ENCODE data around the gene SYT7.
A peak's percentile ranks its signal among the peaks of the same experiment; 100 is the strongest.

SYT7 gene

DNA sequence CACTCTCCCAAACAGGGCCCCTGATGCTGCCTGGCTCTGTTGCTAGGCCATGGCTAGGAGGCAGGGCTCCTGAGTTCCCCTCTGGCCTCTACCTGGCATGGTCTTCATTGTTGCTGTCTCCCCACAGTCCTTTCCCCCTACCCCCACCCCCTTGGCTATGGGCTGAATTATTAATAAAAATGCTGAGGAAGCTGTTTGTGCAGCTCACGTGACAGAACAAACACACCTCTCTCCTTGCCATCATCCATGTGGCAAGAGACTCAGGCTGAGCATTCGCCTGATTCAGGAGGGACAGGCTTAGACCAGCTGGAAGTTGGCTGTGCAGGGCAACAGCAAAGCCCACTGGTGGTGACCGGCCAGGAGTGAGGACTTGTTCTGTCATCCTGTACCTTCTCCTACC, 4.2 kb upstream of the SYT7 start:
- no peak for DNase-seq (ENCODE audit: low spot score)

DNA sequence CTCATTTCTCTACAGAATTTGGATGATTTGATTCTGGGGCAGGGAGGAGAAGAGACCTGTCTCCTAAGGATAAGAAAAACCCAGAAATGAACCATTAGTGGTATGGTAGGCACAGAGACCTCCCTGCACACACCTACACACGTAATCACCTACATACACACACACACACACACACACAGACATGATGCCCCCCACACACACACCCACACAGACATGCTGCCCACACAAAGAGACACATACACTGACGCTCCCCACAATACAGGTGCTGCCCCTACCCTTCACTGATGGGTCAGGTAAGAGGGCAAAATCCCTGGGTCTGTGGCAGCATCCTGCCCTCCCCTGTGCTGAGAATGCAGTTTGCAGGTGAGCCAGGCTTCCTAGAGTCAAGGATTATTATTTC, 1.1 kb upstream of the SYT7 start:
- DNase-seq (ENCODE audit: low spot score) = no peak

DNA sequence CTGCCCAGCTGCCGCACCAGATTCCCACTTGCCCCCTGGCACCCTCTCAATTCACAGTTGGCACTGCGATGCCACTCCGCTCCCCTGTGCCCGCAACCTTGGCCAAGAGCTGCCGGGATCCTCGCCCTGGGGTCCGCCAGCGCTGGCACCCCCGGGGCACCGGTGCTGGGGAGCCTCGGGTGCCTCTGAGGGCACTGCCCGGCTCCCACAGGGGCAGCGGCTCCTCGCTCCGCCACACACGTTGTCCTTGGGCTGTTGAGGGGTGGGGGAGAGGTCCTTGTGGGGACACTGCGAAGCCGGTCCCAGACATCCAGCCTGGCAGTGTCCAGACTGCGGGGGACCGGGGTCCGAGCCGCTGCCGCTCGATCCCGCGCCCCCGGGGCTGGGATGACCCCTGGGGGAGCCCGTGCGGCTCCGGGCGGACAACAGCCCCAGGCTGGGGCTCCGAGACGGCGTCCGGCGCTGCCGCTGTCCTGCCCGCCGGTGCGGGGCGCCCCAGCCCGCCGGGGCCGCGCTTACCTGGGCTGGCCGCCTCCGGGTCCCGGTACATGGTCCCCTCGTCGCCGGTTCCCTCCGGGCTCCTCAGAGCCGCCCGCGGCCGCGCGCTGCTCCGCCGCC, 496 bp downstream of the SYT7 start:
- DNase-seq (ENCODE audit: low spot score) = no peak

DNA sequence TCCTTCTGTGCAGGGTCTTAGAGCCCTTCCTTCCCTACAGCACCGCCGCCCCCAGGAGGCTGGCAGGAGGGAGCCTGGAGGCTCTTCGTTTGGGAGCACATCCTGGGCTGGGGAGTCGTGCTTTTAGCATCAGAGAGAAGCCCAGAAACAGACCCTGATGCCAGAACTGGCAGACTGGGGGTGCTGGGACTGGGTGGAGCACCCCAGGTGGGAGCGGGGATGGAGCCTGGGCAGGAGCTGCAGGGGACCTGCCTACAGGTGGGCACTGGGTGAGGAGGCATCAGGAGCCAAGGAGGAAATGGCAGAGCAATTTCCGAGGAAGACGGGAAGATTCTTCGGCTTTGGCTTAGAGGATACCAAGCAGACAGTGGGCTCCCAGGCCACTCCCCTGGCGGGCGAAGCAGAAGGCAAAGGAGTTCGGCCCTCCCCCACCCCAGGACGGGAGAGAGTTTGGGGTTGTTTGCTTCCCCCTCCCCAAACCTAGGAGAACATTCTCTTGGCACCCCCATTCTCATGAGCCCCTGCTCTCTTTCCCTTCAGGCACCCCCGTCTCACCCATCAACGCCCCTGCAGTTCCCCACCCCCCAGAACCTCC, 1.1 kb downstream of the SYT7 start:
- DNase-seq (ENCODE audit: low spot score) = no peak

DNA sequence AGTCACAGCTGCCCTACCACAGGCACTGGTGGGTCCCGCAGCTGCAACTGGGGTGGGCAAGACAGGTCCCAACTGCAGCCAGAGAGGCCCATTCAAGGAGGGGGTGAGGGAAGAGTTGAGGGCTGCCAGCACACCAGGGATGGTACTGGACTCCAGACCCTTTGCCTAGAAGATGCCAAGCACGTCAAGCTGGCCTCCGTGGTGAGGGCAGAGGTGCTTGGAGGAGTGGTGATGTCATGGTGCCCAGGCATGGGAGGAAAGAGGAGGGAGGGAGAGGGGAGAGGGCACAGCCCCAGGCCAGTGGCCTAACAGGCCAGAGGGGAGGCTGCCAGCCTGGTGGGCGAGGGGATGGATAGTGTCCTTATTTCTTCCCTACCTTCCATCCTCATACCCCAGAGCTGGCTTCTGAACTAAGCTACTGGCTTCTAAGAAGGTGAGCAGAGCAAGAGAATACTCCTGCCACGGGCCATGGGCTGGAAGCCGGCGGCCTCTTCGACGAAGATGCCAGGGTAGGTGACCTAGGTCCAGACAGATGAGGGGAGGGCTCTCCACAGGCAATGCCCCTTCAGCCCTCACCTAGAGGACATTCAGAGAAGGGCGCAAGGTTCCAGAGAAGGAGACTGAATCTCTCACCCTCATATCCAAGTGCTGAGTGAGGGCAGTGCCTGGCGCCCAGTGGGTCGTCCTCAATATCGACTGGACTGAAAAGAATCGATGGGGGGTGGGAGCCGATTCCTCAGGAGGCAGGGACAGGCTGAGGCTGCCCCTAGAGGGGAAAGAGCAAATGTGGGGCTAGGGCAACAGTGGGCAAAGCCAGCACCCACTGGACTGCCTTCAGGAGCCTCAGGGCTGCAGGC, 1.8 kb downstream of the SYT7 start:
- no peak for DNase-seq (ENCODE audit: low spot score)

DNA sequence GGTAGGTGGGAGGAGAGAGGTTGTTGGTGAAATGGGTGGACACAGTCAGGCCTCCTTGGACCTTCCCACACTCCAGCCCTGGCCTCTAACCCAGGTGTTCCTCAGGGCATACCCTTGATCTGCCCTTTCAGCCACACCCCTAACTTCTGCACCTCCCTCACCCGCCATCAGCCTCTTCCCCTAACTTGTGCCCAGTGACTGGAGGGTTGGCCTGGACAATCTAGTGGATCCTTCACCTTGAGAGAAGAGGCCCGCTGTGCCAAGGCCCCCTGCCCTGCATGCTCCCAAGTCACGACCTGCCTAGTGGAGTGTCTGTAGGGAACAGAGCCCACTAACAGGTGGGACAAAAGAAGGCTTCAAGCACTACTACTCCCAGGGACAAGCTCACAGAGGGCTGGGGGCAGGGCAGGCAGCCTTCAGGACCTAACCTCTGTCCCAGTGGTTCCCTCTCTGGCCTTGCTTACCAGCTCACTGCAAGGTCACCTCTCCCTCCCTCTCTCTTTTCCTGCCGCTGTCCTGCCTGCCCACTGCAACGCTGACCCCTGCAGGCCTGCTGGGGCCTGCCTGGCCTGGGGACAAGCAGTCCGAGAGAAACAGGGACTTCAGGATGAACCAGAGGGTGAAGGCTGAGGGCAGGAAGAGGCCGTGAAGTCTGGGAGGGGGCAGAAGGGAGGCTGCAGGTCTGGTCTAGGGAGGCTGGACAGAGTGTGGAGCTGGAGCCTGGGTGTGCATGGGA, 3.3 kb downstream of the SYT7 start:
- peak; percentile 48 for DNase-seq (ENCODE audit: low spot score)

DNA sequence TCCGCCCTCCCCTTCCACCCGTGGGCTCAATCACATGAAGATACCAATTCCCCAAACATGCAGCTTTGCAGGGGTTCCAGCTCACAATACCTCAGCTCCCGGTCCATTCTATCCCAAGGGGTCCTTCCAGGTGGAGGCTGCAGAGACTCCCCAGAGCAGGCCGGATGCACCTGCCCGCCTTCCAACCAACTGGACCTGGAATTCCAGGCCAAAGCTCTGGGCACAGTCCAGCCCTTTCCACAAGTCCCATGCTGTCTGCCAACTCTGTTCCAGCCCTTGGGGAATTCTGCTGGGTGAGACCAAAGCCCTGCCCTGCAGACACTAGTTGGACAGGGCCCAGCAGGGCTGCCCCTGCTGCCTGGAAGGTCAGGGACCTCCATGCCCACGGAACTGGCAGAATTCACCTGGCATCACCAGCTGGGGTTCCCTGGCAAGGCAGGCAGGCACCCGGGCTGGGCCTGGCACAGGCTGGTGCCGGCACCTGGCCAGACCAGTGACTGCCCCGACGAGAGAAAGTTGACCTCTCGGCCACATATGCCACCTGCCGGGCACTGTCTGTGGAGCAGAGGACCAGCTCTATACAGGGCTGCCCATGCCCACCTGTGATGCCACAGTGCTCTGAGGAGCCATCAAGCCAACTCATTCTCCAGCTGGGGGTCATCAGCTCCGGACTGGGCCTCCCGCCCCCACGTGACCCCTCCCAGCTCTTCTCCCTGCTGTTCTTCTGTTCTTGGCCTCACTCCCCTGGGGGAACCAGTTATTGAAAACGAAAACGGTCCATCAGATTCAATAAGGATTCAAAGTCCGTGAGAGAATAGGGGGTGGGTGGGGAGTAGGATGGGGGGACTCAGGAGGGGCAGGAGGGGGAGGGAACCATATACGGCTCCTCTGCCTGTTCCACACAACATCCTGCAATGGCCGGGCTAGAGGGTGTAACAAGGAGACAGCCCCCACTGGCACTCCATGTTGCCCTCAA, 4.7 kb downstream of the SYT7 start:
- DNase-seq (ENCODE audit: low spot score) = no peak

DNA sequence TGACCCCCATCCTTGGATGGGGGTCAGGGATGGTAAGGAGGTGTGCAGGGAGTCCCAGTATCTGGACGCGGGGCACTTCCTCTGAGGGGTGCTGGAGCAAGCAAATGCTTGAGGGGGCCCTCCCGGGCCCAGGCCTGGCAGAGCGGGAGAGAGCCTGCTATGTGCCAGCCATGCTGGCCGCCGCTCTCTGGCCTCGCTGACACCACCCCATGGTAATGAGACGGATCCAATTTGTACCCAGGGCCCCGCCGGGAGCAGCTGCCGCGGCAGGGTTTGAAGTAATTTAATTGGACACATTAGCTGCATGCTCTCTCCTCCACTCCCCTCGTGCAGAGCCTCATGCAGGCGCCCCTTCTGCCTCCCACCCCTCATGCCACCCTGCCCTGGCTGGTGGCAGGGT, 6.3 kb downstream of the SYT7 start:
- DNase-seq (ENCODE audit: low spot score) = no peak

DNA sequence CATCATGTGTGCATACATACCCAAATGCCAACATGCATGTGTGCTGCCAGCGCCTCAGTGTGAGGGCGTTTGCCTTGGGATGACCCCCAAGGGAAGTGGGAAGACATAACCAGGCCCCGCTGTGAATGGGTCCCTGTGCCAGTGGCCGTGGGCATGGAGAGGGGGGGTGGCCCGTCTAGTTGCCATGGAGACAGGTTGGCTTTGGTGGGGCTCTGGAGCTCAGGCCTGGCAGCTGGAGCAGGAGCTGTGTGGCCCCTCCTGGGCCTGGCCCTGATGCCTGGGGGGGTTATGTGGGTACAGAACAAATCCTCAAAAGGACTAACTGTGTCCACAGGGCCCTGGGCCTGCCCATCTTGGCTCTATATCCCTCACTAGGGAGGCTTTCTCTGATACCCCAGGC, 8.0 kb downstream of the SYT7 start:
- DNase-seq (ENCODE audit: low spot score) = no peak

DNA sequence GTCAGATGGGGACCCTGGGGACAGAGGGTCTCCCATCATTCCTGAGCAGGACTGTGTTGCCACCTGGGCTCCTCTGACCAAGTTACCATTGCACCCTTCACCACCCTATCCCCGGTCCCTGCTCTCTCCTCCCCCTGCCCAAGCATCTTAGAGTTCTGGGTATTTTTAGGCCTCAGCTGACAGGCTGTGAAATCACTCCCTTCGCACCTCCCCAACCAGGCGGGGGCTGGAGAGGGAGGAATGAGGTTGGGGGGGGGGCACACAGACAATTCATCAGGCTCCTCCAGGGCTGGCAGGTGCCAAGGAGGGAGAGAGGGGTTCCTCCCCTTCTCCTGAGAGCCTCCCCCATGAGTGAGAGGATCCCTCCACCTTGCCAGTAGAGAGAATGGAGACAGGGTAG, 9.0 kb downstream of the SYT7 start:
- DNase-seq (ENCODE audit: low spot score) = no peak

DNA sequence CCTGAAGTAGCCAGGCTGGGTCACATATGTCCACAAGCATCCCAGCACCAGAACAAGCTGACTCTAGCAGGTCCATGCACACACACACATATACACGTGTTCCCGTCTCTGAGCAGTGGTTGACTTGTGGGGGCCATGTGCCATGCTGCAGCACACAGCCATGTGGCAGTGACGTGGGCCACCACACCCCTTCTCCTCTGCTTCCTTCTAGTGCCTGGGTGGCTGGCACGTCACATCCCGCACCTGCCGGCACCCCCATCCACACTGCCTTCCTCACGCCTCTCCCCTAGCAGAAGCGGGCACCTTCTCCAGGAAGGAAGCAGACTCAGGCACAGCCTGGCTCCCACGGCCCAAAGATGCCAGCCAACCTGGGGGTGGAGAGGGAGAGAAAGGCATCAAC, 9.5 kb downstream of the SYT7 start:
- no peak for DNase-seq (ENCODE audit: low spot score)

DNA sequence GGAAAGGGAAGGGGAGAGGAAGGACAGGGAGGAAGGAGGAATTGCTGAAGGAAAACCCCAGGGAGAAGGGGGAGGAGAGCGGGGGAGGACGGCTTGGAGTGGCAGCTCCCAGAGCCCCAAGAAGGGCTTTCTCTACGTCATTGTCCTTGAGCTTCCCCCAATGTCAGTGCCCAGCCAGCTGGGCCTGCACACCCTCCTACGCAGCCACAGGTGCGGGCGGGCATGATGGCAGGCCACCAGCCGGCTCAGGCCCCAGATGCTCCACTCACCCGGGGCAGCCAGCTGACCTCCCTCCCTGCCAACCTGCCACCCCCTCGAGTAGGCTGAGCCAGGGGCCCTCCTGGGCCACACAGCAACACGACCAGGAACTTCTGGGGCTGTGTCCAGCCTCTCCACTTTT, 11.2 kb downstream of the SYT7 start:
- DNase-seq (ENCODE audit: low spot score) = no peak

DNA sequence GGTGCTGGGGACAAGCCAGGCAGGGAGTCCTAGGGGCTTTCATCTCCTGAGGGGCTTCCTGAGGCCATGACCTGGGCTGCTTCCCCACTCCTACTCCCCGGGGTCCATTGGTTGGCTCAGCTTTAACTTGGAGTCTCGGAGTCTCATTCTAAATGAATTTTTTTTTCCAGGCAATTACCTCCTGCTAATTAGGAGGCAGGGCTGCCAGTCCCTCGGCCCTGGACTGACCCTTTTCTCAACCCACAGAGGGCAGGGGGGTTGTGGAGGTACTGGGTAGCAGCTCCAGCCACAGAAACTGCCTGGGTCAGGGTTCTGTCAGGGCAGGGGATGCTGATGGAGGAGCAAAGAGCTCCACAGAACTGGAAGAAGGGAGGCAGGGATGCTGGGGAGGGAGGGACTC, 11.9 kb downstream of the SYT7 start:
- DNase-seq (ENCODE audit: low spot score) = no peak

DNA sequence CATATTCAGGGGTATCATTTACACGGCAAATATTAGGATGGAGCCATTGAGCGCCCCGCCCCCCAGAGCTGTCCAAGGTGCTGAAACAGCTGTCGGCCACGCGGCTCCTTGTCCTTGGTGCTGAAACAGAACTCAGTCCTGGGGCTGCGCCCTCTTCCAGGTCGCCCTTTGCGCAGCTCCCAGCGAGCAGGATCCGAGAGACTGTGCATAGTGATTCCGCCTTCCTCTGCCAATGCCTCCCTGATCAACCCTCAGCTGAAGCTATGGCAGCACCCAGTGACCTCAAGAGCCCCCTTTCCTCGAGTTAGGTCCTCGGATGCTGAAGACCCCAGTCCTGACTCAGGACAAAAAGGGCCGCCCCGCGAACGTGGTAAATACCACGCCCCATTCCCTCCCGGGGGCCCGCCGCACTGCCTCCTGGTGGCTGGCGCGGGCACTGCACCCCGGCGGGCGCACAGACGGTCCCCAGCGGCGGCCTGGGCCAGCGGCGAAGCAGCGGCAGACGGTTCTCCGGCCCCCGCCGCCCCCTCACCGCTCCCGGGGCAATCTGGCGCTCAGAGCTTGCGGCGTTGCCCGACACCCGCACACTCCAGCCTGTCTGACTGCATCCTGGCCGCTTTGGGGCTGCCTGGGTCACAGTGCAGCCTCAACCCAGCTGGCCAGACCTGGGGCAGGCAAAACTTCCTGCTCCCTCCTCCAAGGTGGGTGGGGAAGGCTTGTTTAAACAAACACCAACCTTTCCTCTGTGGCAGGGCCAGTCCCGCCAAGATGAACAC, 13.4 kb downstream of the SYT7 start:
- peak; percentile 91 for DNase-seq (ENCODE audit: low spot score)

DNA sequence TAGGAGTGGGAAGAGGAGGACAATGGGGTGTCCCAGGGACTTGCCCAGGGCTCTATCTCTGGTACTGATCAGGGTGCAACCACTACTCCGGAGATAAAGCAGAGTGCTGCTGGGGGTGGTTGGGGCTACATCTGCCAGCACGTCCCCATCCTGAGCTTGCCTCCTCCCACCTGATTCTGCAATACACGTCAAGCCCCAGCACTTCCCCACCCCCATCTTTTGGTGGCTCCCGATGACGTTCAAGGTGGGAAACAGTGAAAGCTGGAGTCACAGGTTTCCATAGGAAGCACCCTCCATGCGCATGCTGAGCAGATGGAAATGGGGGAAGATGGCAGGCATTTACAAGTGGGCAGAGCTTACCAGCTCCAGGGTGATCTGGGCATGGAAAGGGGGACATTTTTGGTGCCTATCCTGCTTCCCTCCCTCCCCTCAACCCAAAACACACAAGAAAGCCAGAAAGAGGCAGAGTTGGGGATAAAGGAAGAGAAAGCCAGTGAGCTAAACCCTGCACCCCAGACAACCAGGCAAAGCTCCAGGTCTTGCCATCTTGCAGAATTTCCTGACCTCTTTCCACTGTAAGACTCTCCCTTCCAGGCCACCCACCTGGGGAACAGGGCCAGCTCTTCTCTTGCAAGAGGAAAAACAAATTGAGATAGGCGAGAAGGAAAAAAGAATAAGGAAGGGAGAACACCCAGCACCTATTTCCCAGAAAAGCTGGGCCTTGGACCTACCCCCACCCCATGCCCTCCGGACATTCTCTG, 15.8 kb downstream of the SYT7 start:
- no peak for DNase-seq (ENCODE audit: low spot score)

DNA sequence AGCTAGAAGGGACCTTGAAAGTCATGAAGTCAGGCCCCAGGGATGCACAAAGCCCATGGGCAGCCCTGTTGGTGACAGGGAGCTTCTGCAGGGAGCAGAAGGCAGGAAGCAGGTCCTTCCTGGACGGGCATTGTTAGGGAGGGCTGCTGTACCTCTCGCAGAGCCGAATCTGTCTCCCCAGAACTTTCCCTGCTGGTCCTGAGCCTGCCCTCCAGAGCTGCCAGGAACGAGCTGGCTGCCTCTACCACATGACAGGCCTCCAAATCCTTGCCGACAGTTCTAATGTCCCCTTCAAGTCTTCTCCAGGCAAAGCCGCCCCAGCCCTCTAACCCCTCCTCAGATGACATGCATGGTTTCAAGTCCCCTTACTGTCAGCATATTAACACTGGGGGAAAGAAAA, 20.1 kb downstream of the SYT7 start:
- no peak for DNase-seq (ENCODE audit: low spot score)

DNA sequence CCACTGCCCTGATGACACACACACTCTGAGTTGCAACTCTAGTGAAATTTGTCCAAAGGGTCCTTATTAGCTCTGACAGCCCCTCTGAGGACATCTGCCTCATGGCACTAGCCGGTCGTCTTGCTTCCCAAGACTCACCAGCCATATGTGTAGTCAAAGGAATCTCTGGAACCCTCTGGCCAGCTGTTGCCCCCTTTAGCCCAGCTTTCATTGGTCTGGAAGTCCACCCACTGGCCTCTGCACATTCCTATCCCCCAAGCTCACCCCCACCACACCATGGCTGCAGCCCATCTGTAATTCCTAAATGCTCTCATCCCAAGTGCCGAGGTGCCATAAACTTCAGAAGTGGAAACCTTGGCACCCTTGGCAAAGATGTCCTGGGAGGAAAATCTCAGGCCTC, 24.3 kb downstream of the SYT7 start:
- no peak for DNase-seq (ENCODE audit: low spot score)

DNA sequence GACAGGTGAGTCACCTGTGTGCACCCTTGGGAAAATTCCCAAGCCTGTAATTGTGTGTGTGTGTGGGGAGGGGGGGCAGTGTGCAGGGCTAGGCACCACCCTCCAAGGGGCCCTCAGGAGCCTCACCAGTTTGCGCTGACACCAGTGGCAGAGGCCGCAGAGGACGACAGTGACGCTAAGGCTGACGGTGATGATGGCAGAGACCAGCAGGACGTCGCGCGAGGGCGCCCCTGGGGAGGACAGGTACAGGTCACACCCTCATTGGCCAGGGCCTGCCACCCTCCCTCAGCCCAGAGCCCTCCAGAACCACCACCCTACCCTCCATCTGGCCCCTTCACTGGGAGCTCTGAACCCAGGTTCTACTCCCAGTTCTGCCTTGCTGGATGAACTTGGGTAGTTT, 24.9 kb downstream of the SYT7 start:
- no peak for DNase-seq (ENCODE audit: low spot score)

DNA sequence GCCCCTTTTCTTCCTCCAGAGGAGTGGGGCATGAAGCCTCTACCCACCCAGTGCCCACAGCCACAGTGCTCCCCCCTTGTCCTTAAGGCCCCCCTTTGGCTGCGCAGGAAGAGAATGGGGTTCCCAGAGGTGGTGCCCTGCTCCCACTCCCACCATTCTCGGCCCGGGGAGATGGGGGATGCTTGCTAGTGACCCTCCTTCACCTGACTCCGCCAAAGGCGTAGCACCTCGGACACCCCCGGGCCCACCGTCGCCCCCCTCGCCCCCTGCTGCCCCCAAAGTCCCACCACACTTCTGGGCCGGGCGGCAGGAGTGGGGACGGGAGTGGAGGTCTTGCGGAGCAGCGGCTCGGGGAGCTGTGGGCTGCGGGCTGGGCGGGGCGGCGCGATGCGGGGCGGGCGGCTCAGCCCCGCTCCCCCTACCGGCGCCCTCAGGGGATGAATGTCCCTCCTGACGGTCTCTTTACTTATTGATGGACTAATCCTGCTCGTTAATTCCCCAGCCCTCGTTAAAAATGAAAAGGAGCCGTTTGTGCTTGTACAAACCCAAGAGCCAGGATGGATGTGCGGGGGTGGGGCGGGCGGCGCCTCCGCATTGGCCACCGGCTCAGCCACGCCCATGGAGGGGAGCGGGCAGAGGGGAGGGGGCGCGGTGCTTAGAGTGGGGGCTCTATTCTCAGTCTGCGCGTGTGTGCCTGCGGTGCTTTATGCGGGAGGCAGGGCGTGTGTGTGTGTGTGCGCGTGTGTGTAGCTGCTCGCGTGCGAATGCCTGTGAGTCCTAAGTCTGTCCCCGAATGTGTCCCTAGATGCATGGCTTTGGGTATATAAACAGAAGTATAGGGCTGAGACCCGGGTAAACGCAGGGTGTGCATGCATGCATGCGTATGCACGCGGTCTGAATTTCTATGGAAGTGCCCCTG, 25.6 kb downstream of the SYT7 start:
- peak; percentile 45 for DNase-seq (ENCODE audit: low spot score)
